WTC11 (cell line): Measurements from ENCODE around the gene FAM156B.

ENCODE experiments used
- CREB1 ChIP-seq: sonication (generic); formaldehyde crosslinking; IDR thresholded peaks from 2 replicates; pipeline ENCODE4 v1.8.0; 2023; ENCODE audit warnings: mild to moderate bottlenecking, missing genetic modification reagents
- ELF4 ChIP-seq: sonication (generic); formaldehyde crosslinking; IDR thresholded peaks from 2 replicates; pipeline ENCODE4 v1.8.1; 2022; ENCODE audit warnings: low read depth, mild to moderate bottlenecking, moderate library complexity, missing genetic modification reagents
- ETV6 ChIP-seq: sonication (generic); formaldehyde crosslinking; IDR thresholded peaks from 2 replicates; pipeline ENCODE4 v1.8.1; 2022; ENCODE audit warnings: mild to moderate bottlenecking, missing genetic modification reagents
- IRF2 ChIP-seq: sonication (generic); formaldehyde crosslinking; IDR thresholded peaks from 2 replicates; pipeline ENCODE4 v1.8.0; 2022; ENCODE audit warnings: low read depth, missing genetic modification reagents, borderline replicate concordance
- NR3C1 ChIP-seq: sonication (generic); formaldehyde crosslinking; conservative IDR thresholded peaks from 2 replicates; pipeline ENCODE4 v1.8.1; 2023; ENCODE audit warnings: low read depth, mild to moderate bottlenecking, missing genetic modification reagents
- ZBTB21 ChIP-seq: sonication (generic); formaldehyde crosslinking; IDR thresholded peaks from 2 replicates; pipeline ENCODE4 v1.8.1; 2023; ENCODE audit warnings: mild to moderate bottlenecking, missing genetic modification reagents, borderline replicate concordance
- ZNF121 ChIP-seq: sonication (generic); formaldehyde crosslinking; IDR thresholded peaks from 2 replicates; pipeline ENCODE4 v1.8.0; 2023; ENCODE audit warnings: missing genetic modification reagents
- ZNF263 ChIP-seq: sonication (generic); formaldehyde crosslinking; IDR thresholded peaks from 2 replicates; pipeline ENCODE4 v1.8.1; 2022; ENCODE audit warnings: low read depth, mild to moderate bottlenecking, moderate library complexity, missing genetic modification reagents
- TF ChIP-seq, protein P1 (sequence below): fragments of 200-600 bp; IDR thresholded peaks from 2 replicates; pipeline ENCODE4 v1.8.0; 2022; ENCODE audit warnings: antibody characterized with exemption
- TF ChIP-seq, protein P2 (sequence below): fragments of 250-450 bp; sonication (Bioruptor Pico); IDR thresholded peaks from 2 replicates; pipeline ENCODE4 v2.1.2; 2022; ENCODE audit warnings: mild to moderate bottlenecking, moderate library complexity
- TF ChIP-seq, protein P3 (sequence below): sonication (generic); formaldehyde crosslinking; conservative IDR thresholded peaks from 2 replicates; pipeline ENCODE4 v1.8.1; 2022; ENCODE audit warnings: mild to moderate bottlenecking, missing genetic modification reagents
- TF ChIP-seq, protein P4 (sequence below): sonication (generic); formaldehyde crosslinking; IDR thresholded peaks from 2 replicates; pipeline ENCODE4 v1.8.0; 2023; ENCODE audit warnings: missing genetic modification reagents

DNA sequence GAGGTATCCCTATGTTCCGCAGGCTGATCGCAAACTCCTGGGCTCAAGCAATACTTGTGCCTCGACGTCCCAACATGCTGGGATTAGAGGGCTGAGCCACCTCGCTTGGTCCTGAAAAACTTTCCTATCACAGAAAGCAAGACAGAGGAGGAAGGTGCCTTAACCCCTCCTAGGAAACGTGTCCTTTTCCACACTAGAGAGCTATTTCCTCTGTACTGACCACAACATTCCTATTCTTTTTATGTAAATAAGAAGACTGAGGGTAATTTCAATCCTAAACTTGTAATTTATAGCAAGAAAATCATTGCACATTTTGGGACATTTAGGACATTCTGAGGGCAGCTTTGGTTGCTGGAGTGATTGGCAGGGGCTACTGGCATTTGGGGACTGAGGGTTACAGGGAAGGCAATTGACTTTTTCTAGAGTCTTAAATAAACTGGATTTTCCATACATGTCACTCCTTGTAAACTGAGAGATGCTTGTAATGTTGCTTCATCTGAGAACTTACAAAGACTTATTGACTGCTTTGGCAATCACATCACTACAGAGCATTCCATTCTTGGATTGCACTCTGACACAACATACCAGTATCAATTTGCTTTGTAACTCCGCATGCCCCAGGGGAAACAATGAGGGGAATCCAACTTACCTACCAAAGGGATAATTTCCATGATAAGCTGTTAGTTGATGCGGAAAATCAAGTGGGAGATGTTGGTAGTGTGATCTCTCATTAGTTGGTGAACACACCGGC lies 44.8 kb upstream of the FAM156B start:
- TF ChIP-seq IRF2 (CRISPR knock-in tag), result no peak
- TF ChIP-seq, protein P1, sequence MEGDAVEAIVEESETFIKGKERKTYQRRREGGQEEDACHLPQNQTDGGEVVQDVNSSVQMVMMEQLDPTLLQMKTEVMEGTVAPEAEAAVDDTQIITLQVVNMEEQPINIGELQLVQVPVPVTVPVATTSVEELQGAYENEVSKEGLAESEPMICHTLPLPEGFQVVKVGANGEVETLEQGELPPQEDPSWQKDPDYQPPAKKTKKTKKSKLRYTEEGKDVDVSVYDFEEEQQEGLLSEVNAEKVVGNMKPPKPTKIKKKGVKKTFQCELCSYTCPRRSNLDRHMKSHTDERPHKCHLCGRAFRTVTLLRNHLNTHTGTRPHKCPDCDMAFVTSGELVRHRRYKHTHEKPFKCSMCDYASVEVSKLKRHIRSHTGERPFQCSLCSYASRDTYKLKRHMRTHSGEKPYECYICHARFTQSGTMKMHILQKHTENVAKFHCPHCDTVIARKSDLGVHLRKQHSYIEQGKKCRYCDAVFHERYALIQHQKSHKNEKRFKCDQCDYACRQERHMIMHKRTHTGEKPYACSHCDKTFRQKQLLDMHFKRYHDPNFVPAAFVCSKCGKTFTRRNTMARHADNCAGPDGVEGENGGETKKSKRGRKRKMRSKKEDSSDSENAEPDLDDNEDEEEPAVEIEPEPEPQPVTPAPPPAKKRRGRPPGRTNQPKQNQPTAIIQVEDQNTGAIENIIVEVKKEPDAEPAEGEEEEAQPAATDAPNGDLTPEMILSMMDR, result no peak
- TF ChIP-seq, protein P2, sequence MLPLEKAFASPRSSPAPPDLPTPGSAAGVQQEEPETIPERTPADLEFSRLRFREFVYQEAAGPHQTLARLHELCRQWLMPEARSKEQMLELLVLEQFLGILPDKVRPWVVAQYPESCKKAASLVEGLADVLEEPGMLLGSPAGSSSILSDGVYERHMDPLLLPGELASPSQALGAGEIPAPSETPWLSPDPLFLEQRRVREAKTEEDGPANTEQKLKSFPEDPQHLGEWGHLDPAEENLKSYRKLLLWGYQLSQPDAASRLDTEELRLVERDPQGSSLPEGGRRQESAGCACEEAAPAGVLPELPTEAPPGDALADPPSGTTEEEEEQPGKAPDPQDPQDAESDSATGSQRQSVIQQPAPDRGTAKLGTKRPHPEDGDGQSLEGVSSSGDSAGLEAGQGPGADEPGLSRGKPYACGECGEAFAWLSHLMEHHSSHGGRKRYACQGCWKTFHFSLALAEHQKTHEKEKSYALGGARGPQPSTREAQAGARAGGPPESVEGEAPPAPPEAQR (CRISPR knock-in tag), result no peak
- TF ChIP-seq, protein P3, sequence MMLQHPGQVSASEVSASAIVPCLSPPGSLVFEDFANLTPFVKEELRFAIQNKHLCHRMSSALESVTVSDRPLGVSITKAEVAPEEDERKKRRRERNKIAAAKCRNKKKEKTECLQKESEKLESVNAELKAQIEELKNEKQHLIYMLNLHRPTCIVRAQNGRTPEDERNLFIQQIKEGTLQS (CRISPR knock-in tag), result no peak
- TF ChIP-seq ELF4, result no peak
- no peak for TF ChIP-seq ZBTB21 (CRISPR knock-in tag)
- TF ChIP-seq ZNF121 (CRISPR knock-in tag), result no peak
- no peak for TF ChIP-seq CREB1
- no peak for TF ChIP-seq NR3C1 (CRISPR knock-in tag)
- TF ChIP-seq, protein P4, sequence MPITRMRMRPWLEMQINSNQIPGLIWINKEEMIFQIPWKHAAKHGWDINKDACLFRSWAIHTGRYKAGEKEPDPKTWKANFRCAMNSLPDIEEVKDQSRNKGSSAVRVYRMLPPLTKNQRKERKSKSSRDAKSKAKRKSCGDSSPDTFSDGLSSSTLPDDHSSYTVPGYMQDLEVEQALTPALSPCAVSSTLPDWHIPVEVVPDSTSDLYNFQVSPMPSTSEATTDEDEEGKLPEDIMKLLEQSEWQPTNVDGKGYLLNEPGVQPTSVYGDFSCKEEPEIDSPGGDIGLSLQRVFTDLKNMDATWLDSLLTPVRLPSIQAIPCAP (CRISPR knock-in tag), result no peak
- no peak for TF ChIP-seq ETV6 (CRISPR knock-in tag)
- no peak for TF ChIP-seq ZNF263 (CRISPR knock-in tag)
